ENCODE results near the gene PTPRD.

PTPRD gene

GRCh38 chr9:9231946-9232345, 1380.9 kb downstream of the PTPRD start:
- in situ Hi-C loops (cut with MboI; ENCODE audit: low pct_unique_long_range_greater_than_20kb, low sequenced_read_pairs, unreplicated experiment) = no loop called here
- TF ChIP-seq CTCF (IDR thresholded peaks at IDR 0.05; ENCODE audit: extremely low read depth, insufficient read depth, missing control alignments) = no peak
- no peak for DNase-seq (ENCODE audit: low spot score)

DNA sequence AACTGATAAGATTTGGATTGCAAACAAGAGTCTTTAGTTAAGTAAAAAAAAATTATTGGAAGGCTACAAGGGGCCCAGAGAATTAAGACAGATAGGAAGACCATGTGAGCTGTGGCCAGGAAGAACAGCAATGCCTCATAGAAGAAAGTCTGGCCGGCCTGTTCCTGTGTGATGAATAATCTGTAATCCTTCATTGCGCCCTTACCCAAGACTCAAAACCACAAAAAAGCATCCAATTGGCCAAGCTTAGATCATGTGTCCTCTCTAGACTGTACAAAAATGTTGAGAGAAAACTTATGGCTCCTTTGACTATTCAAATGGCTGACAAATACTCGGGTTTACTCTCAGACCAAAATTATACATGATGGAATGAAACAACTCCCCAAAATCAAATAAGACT, 1383.5 kb downstream of the PTPRD start:
- DNase-seq (ENCODE audit: low spot score) = no peak
- in situ Hi-C loops (cut with MboI; ENCODE audit: low pct_unique_long_range_greater_than_20kb, low sequenced_read_pairs, unreplicated experiment) = no loop called here
- TF ChIP-seq CTCF (IDR thresholded peaks at IDR 0.05; ENCODE audit: extremely low read depth, insufficient read depth, missing control alignments) = no peak

DNA sequence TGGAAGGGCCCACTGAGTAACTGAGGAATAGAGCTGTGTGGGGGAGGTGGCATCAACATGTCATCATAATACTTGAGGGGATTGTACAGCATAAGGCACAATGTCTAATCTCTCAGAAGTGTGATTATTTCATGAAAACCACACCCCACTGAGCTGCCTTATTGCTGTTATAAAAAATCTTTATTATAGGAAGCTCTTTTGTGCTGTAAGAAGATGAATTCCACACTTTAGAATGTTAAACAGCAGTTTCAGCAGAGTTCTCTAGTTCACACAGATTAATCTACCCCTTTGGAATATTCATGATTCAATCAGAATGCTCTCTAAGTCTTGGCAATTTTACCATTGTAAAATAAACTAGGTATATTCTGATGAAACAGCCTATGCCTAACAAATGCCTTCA, 1389.6 kb downstream of the PTPRD start:
- TF ChIP-seq CTCF (IDR thresholded peaks at IDR 0.05; ENCODE audit: extremely low read depth, insufficient read depth, missing control alignments) = no peak
- in situ Hi-C loops (cut with MboI; ENCODE audit: low pct_unique_long_range_greater_than_20kb, low sequenced_read_pairs, unreplicated experiment) = no loop called here
- no peak for DNase-seq (ENCODE audit: low spot score)

DNA sequence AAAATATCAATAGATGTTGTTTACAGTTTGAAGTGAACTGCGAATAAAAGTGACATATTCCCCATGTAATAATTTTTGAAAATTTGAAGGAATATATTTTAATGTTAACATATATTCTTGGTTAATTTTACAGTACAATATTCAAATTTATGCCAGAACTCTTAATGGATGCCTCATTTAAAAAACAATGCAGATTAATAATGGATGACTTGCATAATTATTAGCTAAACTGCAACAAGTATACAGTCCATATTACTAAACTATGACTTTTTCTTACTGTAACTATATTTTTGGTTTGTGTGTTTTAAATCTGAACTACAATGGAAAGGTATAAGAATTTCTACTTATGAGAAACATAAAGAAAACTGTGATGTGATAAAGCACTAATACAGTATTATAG, 1390.1 kb downstream of the PTPRD start:
- in situ Hi-C loops (cut with MboI; ENCODE audit: low pct_unique_long_range_greater_than_20kb, low sequenced_read_pairs, unreplicated experiment) = no loop called here
- no peak for DNase-seq (ENCODE audit: low spot score)
- no peak for TF ChIP-seq CTCF (IDR thresholded peaks at IDR 0.05; ENCODE audit: extremely low read depth, insufficient read depth, missing control alignments)

- no peak for DNase-seq (ENCODE audit: low spot score)
- in situ Hi-C loops (cut with MboI; ENCODE audit: low pct_unique_long_range_greater_than_20kb, low sequenced_read_pairs, unreplicated experiment) = no loop called here
- no peak for TF ChIP-seq CTCF (IDR thresholded peaks at IDR 0.05; ENCODE audit: extremely low read depth, insufficient read depth, missing control alignments)
Measured at GRCh38 chr9:9216934-9217333, 1395.9 kb downstream of the PTPRD start.

DNA sequence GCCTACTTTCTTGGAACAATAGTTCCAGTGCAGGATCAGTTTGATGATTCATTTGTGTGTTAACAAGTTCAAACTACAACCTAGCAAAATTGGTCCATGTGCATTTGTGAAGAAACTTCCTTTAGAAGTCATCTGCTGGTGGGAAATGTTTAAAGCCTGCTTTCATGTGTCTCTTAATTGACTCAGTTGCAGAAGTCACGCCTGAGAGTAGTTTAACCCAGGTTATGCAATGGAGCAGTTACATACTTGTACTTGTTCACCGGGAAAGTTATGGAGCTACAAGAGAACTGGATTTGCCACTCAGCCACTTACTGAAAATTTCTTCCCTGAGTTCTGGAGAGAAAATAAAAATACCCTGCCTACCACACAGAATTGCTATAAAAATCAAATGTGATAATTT, 1397.8 kb downstream of the PTPRD start:
- no peak for TF ChIP-seq CTCF (IDR thresholded peaks at IDR 0.05; ENCODE audit: extremely low read depth, insufficient read depth, missing control alignments)
- DNase-seq (ENCODE audit: low spot score) = no peak
- in situ Hi-C loops (cut with MboI; ENCODE audit: low pct_unique_long_range_greater_than_20kb, low sequenced_read_pairs, unreplicated experiment) = no loop called here

GRCh38 chr9:9214066-9214465, 1398.7 kb downstream of the PTPRD start:
- no peak for DNase-seq (ENCODE audit: low spot score)
- in situ Hi-C loops (cut with MboI; ENCODE audit: low pct_unique_long_range_greater_than_20kb, low sequenced_read_pairs, unreplicated experiment) = no loop called here
- TF ChIP-seq CTCF (IDR thresholded peaks at IDR 0.05; ENCODE audit: extremely low read depth, insufficient read depth, missing control alignments) = no peak

All from GM13977 (cell line).